ENCODE results near the gene ATRX.

- TF ChIP-seq CTCF (IDR thresholded peaks at IDR 0.05 in 4 of 5, conservative IDR thresholded peaks at IDR 0.05 in 1 of 5) (no peak), POLR2A (IDR thresholded peaks at IDR 0.05) (no peak)
Observed at GRCh38 chrX:77564823-77565222, 221.2 kb downstream of the ATRX start.

Measured in gastrocnemius medialis (tissue), 4 donors.